SJSA1 (cell line): Measurements from ENCODE around the gene RUFY1. TPM values are rescaled to one million over a fixed set of nuclear protein-coding genes. Genes with fewer than 3 reads are reported as not detected.
A peak's percentile ranks its signal among the peaks of the same experiment; 100 is the strongest.

Experiments
- DNase-seq, 2 experiments: peaks; one replicate each; pipeline ENCODE4 v3.0.0-alpha.2; 2015 to 2020; ENCODE audit warnings: low spot score in 2 of 2, low read depth in 1 of 2
- H3K27ac ChIP-seq: fragments of 250-450 bp; sonication (Bioruptor Pico); 2 replicates; pipeline ENCODE4 v1.5.1; 2020; ENCODE audit warnings: mild to moderate bottlenecking, moderate library complexity
- H3K27me3 ChIP-seq: fragments of 250-450 bp; sonication (Bioruptor Pico); replicated peaks from 2 replicates; pipeline ENCODE4 v1.5.1; 2020; ENCODE audit warnings: mild to moderate bottlenecking, moderate library complexity
- H3K36me3 ChIP-seq: fragments of 250-450 bp; sonication (Bioruptor Pico); 2 replicates; pipeline ENCODE4 v1.5.1; 2020; ENCODE audit warnings: mild to moderate bottlenecking
- H3K4me1 ChIP-seq: fragments of 250-450 bp; sonication (Bioruptor Pico); replicated peaks from 2 replicates; pipeline ENCODE4 v1.6.1; 2021; ENCODE audit warnings: mild to moderate bottlenecking
- H3K4me3 ChIP-seq: fragments of 250-450 bp; sonication (Bioruptor Pico); 2 replicates; pipeline ENCODE4 v1.5.1; 2020; ENCODE audit warnings: mild to moderate bottlenecking
- H3K9me3 ChIP-seq: fragments of 250-450 bp; sonication (Bioruptor Pico); replicated peaks from 2 replicates; pipeline ENCODE4 v1.5.1; 2020; ENCODE audit warnings: mild to moderate bottlenecking
- total RNA-seq: library from RNA; depleted of rRNA; stranded (reverse); fragments of >200 nt; shearing (Covaris generic); gene quantifications from 2 replicates; pipeline ENCODE4 v1.2.3, GENCODE V29; 2014

RUFY1 gene
- total RNA-seq, 1 experiment from 2014 or later: 41.9 TPM

DNA sequence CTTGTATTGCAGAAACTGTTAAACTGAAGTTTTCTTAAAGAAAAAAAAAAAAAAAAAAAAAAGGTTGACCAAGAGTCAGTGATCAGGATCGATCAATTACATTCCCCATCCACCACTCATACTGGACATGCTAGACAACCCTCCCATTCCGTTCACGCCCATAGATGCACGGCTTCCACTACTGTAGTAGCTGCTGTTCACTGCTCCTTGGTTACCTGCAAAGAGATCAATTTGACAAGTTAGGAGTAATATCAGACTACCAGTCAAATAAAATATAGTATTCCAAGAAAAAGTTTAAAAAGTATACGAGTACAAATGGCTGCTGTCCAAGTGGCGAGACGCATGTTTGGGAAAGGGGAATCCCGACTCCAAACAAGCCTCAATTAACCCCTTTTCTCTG is 64.4 kb downstream of the RUFY1 start:
- no peaks in the 10 kb centered on the region for H3K27me3 ChIP-seq
- H3K36me3 ChIP-seq: peaks cover 100% of the 10 kb centered on the region

DNA sequence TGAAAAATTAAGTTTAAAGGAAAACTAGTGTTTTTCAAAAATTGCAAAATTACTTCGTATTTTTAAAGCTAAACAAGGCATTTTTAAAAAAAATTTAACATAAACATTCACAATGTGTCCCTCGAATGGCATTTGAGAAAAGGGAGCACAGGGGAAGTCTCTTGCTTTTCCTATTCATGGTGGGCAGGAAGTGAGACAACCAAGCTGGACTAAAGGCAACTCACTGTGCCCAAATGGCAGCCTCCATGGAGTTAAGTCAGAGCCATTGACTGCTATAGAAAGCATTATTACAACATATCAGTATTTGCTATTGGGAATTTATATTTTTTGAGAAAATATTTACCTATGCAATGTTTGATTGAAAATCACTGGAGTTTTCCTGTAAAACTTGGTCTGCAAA is 64.8 kb downstream of the RUFY1 start:
- Histone ChIP-seq H3K9me3 (no peaks in the 10 kb centered on the region), H3K4me3 (no peak overlapping the region), H3K27me3 (no peaks in the 10 kb centered on the region), H3K4me1 (peaks cover 16% of the 10 kb centered on the region), H3K27ac (no peak overlapping the region), H3K36me3 (peaks cover 100% of the 10 kb centered on the region)
- DNase-seq: no peak

More for the DNA sequence above, 64.4 kb downstream of the RUFY1 start:
- Histone ChIP-seq H3K27ac (no peak overlapping the region), H3K9me3 (no peaks in the 10 kb centered on the region), H3K4me3 (no peak overlapping the region), H3K4me1 (peaks cover 12% of the 10 kb centered on the region)
- no peak for DNase-seq

DNA sequence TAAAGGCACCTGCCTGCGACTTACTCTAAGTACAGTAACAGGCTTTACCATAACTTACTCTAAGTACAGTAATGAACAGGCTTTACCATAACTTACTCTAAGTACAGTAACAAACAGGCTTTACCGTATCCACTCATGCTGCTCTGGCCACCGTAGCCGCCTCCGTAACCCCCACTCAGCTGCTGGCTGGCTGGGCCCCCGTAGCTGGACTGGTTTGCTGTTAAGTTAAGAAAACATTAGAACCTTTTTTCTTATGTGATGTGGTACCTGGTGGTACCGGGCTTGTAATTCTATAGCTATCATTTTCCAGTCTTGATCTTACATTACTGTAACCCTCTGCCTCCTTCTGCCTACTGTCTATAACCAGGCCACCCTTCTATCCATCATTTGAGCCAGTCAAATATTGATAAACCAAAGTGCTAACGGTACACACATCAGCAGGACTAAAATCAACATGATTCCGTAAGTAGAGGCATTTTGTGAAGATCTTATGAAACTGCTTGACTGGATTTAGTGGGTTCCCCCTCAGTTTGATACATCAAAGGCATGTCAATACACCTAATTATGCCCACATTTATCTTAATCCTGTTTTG is 65.7 kb downstream of the RUFY1 start:
- no peak overlapping the region for H3K27ac ChIP-seq
- no peaks in the 10 kb centered on the region for H3K9me3 ChIP-seq
- no peak for DNase-seq
- H3K27me3 ChIP-seq: no peaks in the 10 kb centered on the region
- H3K36me3 ChIP-seq: peaks cover 100% of the 10 kb centered on the region
- H3K4me3 ChIP-seq: no peak overlapping the region
- peaks cover 25% of the 10 kb centered on the region for H3K4me1 ChIP-seq

DNA sequence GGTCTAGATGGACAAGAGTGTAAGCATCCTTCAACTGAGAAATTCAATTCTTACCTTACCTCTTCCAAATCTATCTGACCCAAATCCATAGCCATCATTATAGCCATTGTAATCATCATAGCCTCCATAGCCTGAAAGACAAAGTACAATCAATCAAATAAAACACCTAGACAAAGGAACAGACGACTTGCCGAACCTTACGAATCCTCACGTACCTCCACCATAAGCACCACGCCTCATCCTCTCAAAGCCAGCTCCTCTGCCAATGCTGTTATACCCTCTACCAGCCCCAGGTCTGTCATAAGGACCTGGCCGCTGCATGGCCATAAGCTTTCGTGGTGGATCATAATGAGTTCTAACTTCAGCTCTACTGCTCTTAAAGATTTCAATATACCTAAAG is 67.6 kb downstream of the RUFY1 start:
- no peak for DNase-seq
- H3K27me3 ChIP-seq: no peaks in the 10 kb centered on the region
- H3K36me3 ChIP-seq: peaks cover 99% of the 10 kb centered on the region
- no peaks in the 10 kb centered on the region for H3K9me3 ChIP-seq
- H3K27ac ChIP-seq: no peak overlapping the region
- H3K4me3 ChIP-seq: no peak overlapping the region
- peaks cover 31% of the 10 kb centered on the region for H3K4me1 ChIP-seq

DNA sequence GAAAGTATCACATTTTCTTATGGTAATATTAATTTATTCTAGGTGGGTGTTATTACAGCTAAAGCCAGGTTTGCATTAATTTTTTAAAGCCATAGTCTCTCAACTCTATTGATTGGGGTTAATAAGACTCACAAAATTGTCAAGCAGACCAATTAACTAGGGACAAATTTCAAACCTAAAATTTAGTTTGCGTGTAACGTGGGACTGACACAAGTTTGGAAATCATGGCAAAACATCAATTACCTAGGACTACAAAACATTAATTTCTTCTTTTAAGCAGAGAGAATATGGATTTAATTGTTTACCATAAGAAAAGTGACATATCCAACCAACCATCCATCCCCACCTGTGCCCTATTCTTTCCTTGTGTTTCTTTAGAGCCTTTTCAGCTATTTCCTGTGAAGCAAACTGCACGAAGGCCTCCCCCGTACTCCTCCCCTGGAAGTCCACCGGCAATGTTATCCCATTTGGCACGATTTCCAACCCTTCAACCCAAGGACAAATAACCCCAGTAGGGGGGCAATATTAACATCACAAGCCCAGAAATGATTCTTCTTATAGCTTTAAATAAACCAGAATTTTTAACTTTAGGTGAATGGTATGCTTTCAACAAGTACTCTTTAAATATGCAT is 68.7 kb downstream of the RUFY1 start:
- no peaks in the 10 kb centered on the region for H3K9me3 ChIP-seq
- peaks cover 93% of the 10 kb centered on the region for H3K36me3 ChIP-seq
- no peak overlapping the region for H3K4me3 ChIP-seq
- H3K27ac ChIP-seq: no peak overlapping the region
- DNase-seq: no peak
- no peaks in the 10 kb centered on the region for H3K27me3 ChIP-seq
- peaks cover 33% of the 10 kb centered on the region for H3K4me1 ChIP-seq

DNA sequence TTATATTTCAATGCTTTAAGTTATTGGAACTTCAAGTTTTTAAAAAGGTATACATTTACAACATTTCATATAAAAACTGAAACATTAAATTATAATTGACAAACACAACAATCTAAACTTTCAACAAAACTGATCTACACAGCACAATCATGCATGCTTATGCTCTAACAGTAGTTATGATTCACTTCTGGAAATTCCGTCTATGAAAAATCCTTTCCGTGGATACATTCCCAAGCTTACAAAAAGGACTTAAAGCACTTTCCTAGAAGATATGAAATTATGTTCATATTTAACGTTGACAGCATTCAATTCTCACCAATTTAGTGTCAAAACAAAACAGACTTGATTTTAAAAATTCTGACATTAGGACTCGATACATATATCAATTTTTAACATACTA is 69.4 kb downstream of the RUFY1 start:
- no peak for DNase-seq
- Histone ChIP-seq H3K27me3 (no peaks in the 10 kb centered on the region), H3K27ac (no peak overlapping the region), H3K4me1 (peaks cover 41% of the 10 kb centered on the region), H3K36me3 (peaks cover 86% of the 10 kb centered on the region), H3K4me3 (peak overlapping the region; percentile 84), H3K9me3 (no peaks in the 10 kb centered on the region)

DNA sequence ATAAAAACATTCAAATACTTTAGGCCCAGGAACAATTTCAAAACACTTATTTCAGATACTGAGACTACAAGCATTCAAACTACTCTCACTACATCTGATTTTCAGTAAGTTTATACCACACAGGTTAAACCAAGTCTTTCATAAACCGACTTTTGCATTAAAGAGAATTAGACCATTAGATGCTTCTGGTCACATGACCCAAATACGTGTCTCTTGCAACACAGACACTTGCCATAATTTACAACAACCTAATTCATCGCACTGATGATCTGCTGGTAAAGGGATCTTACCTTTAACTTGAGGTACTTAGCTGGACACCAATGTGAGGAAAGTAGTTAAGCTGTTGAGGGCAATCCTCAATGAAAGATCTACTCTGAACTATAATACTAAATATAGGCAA is 69.9 kb downstream of the RUFY1 start:
- Histone ChIP-seq H3K4me1 (peaks cover 44% of the 10 kb centered on the region), H3K27me3 (no peaks in the 10 kb centered on the region), H3K4me3 (peak overlapping the region; percentile 84), H3K36me3 (peaks cover 80% of the 10 kb centered on the region), H3K27ac (peak overlapping the region; percentile 61), H3K9me3 (no peaks in the 10 kb centered on the region)
- DNase-seq: no peak

DNA sequence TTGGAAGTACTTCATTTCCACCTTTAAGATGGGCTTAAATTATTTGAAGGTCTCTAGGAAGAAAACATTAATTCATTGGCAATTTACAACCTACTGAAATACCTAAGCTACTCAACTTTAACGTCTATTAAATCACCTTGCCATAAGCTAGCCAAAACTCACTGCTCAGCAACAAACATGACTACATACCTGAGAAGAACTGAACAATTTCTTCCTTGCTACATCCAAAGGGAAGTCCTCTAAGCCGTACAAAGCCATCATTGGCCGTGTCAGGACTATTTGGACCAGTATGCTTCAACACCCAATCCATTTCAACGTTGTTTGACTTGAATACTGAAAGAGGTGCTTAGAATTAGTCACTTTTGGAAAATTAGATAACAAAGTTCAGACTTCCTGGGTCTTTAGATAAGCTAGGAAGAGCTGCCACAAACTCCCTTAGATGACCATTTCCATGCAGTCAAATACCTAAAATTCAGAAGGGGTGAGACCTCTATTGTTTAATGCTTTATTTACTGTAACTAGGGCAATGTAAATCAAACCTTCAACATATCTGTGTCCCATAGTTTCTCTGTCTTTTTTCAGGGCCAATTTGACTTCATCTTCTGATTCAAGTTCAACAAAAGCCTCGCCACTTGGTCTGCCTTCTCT is 70.5 kb downstream of the RUFY1 start:
- peak overlapping the region; percentile 61 for H3K27ac ChIP-seq

DNA sequence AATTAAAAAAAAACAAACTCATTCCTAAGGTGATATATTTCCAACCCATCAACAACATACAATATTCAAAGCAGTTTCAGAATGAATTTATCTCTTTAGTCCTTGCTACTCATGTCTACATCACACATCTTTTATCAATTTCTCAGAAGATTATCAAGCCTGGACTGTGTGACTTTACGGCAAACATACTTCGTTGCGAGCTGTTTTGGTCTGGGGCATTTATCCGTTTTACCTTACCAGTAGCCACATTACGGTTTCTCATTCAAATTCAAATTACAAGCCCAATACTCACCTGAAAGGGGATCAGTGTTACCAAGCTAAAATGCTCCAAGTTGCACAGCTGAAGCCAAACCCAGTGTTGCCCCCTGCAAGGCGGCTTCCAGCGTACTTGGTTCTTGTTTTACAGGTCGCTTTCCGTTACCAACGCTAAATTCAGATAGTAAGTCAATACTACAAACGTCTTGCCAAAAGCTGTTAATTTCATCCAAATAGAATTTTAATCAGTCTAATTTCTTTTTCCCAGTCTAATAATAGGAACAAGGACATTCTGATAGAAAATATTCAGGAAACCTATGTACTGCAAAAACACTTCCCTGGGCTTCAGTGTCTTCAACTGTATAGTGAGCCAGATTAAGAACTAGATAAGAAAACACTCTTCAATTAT is 71.3 kb downstream of the RUFY1 start:
- peaks cover 66% of the 10 kb centered on the region for H3K36me3 ChIP-seq

More for the DNA sequence above, 70.5 kb downstream of the RUFY1 start:
- Histone ChIP-seq H3K27me3 (no peaks in the 10 kb centered on the region), H3K36me3 (peaks cover 75% of the 10 kb centered on the region), H3K4me3 (peak overlapping the region; percentile 84), H3K4me1 (peaks cover 44% of the 10 kb centered on the region), H3K9me3 (no peaks in the 10 kb centered on the region)
- peak in 1 of 2 experiments; percentile 58 for DNase-seq

DNA sequence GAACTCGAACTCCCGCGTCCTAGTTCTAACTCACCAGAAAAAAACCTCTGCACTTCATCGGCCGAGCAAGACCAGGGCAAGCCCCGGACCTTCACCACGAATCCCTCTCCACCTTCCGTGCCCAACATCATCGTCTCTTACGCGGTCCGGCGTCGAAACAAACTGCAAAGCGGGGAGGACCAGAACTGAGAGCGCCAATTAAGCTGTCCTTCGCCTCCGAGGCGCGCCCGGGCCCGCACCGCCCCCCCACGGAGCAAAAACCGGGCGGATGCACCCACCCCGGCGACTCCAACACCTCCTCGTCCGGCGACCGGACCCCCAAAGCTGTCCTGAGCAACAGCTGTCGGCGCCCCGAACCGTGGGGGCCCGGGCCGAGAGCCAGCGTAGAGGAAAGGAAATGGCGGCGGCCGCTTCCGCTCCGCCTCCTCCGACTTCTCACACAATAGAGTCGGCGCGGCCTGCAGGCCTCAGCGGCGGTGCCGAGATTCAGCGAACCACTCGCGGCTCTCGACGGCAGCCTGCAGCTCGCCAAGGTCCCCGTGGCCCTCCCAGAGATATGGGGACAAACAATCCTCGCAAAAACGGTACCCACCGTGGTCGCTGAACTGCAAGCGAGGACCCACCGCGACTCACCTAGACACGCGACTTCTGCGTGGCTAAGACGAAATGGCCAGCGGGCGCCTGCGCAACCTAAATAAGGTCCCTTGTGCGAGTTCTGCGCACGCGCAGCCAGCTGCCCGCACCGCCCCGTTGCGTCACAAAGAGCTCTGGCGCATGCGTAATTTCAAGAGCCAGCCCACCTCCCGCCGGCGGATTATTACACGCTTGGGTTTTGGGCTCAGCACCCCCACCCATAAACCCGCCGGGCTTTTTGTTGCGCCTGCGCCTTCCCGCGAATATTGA is 72.9 kb downstream of the RUFY1 start, which contains the start of gene HNRNPH1:
HNRNPH1 (minus strand) TSS at position 669 of the 903 bp plus-strand sequence; CDS start at position 131, 538 bp downstream.
- Histone ChIP-seq H3K4me1 (peaks cover 51% of the 10 kb centered on the region), H3K4me3 (peak within 1 kb of the TSS; percentile 84), H3K9me3 (no peaks in the 10 kb centered on the region), H3K27ac (peak within 1 kb of the TSS; percentile 97), H3K27me3 (no peaks in the 10 kb centered on the region), H3K36me3 (peaks cover 51% of the 10 kb centered on the region)
- DNase-seq: peak; percentile 99 to 100

More for the DNA sequence above, 71.3 kb downstream of the RUFY1 start:
- no peak for DNase-seq
- Histone ChIP-seq H3K4me1 (peaks cover 45% of the 10 kb centered on the region), H3K4me3 (peak overlapping the region; percentile 84), H3K27me3 (no peaks in the 10 kb centered on the region), H3K9me3 (no peaks in the 10 kb centered on the region), H3K27ac (peak overlapping the region; percentile 61)

DNA sequence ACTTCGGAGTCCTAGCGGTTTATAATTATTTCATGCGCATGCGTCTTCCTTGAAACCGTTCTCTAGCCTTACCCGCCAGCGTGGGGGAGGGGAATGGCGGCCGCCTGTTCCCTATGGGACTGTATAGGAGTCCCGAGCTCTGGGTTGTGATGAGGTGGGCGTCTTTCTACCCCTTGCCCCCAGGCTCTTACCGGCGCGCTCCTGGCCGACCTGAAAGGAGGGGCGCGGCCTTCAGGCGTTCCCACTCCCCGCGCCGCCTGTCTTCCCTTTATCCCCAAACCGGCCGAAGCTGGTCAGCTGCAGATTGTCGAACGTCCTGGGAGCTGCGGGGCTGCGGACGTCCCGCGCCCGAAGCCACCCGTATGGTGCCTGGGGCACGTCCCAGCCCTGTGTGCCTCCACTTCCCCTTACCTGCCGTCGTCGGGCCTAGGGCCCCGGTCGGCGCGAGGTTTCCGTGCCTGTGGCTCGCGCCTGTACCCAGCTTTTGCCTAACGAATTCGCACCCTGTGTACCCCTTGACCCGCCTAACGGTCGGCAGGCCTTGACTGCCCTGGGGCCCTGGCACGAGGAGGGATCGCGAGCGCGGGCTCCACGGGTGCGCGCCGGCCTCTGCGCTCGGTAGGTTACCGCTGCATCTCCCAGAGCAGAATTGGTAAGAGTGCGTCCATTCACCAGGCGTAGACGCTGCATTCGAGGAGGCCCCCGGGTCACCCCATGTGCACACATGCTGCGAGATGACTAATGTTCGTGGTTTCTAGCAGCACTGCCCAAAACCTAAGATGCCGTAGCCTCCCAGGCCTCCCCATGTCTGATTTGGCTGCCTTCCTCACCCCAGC is 73.8 kb downstream of the RUFY1 start:
- DNase-seq: peak; percentile 79 to 89
- peak overlapping the region; percentile 84 for H3K4me3 ChIP-seq
- no peaks in the 10 kb centered on the region for H3K9me3 ChIP-seq
- H3K27ac ChIP-seq: peak overlapping the region; percentile 89
- no peaks in the 10 kb centered on the region for H3K27me3 ChIP-seq
- H3K4me1 ChIP-seq: peaks cover 52% of the 10 kb centered on the region
- H3K36me3 ChIP-seq: peaks cover 42% of the 10 kb centered on the region

DNA sequence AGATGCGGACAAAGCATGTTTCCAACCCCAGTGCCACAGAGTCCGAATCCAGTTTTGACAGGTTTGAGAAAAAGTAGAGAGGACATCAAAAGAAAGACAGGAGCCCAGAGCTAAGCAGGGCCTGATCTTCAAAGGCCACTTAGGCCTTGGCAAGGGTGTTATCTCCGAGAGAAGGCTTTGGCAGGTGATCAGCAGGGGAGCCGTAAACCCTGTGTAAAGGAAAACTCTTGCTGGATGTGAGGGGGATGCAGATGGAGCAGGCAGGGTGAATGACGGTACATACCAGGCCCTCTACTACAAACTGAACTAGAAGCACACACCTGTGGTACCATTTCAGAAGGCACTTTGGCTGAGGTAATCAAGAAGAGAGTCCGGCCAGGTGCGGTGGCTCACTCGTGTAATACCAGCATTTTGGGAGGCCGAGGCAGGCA is 74.5 kb downstream of the RUFY1 start:
- H3K36me3 ChIP-seq: peaks cover 35% of the 10 kb centered on the region
- no peaks in the 10 kb centered on the region for H3K27me3 ChIP-seq
- peak overlapping the region; percentile 84 for H3K4me3 ChIP-seq
- H3K27ac ChIP-seq: no peak overlapping the region
- H3K9me3 ChIP-seq: no peaks in the 10 kb centered on the region
- DNase-seq: no peak
- peaks cover 47% of the 10 kb centered on the region for H3K4me1 ChIP-seq
